ENCODE results near the gene RNF11.

The RNF11 gene

DNA sequence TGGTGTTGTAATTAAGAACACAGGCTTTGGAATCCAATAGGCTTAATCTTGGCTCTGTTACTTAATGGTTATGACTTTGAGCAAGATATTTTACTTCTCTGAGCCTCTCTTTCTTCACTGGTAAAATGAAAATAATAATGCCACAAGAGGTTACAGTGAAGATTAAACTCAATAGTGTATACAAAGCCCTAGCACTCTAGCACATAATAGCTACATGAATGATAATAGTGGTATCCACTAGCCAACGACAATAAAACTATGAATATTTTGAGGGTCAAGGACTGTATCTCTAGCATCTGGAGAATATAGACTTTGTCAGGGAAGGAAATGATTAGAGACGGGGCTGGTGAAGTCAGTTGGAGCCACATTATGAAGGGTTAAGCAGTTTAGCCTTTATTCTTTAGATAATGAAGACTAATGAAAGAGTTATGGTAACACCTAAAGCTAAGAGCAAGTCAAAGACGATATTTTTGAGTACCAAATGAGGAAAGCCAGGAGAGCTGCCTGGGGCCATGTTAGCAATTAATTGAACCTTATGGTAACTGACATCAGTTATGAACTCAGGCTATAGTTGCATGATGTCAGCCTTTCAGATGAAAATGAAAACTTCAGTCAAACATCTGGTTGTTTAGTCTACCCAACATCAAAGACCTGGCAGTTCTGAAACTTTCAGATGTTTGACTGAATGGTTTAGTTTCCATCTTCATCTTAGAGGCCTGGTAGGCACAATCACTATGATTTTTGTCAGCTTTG is 32.8 kb upstream of the RNF11 start:
- DNase-seq (ENCODE audit: extremely low read depth, low read depth) = no peak
- TF ChIP-seq, protein P1, sequence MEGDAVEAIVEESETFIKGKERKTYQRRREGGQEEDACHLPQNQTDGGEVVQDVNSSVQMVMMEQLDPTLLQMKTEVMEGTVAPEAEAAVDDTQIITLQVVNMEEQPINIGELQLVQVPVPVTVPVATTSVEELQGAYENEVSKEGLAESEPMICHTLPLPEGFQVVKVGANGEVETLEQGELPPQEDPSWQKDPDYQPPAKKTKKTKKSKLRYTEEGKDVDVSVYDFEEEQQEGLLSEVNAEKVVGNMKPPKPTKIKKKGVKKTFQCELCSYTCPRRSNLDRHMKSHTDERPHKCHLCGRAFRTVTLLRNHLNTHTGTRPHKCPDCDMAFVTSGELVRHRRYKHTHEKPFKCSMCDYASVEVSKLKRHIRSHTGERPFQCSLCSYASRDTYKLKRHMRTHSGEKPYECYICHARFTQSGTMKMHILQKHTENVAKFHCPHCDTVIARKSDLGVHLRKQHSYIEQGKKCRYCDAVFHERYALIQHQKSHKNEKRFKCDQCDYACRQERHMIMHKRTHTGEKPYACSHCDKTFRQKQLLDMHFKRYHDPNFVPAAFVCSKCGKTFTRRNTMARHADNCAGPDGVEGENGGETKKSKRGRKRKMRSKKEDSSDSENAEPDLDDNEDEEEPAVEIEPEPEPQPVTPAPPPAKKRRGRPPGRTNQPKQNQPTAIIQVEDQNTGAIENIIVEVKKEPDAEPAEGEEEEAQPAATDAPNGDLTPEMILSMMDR (IDR thresholded peaks at IDR 0.05; ENCODE audit: low read depth, low read length) = no peak

GRCh38 chr1:51203874-51204245 is 32.2 kb upstream of the RNF11 start:
- TF ChIP-seq, protein P1 (IDR thresholded peaks at IDR 0.05; ENCODE audit: low read depth, low read length) = no peak

DNA sequence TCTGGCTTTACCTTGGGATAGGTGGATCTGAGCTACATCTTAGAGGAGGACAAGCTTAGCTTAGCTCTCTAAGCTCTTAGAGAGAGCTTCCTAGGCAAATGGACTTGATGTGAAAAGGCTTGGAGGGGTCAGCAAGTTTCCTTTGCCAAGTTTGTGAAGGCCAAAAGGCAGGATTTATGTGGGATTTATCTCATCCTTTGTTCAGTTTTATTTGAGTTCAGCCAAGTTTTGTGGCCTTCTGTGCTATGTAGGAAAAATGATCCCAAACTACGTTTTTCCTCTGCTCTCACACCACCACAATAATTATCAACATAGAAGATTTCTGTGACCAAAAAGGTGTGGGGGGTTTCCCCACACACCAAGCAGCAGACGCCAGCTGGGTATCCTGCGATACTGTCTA is 26.0 kb upstream of the RNF11 start:
- TF ChIP-seq, protein P1 (IDR thresholded peaks at IDR 0.05; ENCODE audit: low read depth, low read length) = no peak
- DNase-seq (ENCODE audit: extremely low read depth, low read depth) = no peak

More at GRCh38 chr1:51203874-51204245, 32.2 kb upstream of the RNF11 start:
- no peak for DNase-seq (ENCODE audit: extremely low read depth, low read depth)

GRCh38 chr1:51210676-51211075 is 25.4 kb upstream of the RNF11 start:
- no peak for DNase-seq (ENCODE audit: extremely low read depth, low read depth)
- TF ChIP-seq, protein P1 (IDR thresholded peaks at IDR 0.05; ENCODE audit: low read depth, low read length) = no peak

DNA sequence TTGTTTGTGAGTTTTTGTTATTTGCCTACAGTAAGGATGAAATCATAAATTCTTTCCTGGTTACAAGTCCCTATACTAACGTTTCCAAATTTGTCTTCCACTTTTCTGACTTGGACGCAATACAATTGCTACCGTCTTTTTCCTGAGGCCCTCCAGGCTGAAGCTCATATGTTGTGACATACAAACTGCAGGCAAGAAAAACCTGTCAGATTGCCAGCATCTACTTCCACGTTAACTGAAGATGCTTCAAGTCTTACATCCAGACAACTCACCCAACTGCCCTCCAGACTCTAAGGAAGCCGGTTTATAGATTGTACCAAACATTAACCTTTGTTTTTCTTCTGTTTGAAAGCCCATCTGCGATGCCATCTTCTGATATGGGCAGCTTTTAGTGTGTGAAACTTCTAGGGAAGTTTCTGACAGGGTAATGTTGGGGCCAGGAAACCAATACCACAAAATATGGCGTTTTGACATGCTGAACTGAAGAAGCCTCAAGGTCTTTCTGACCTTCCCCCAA is 21.4 kb upstream of the RNF11 start:
- TF ChIP-seq, protein P1 (IDR thresholded peaks at IDR 0.05; ENCODE audit: low read depth, low read length) = no peak
- peak; percentile 54 for DNase-seq (ENCODE audit: extremely low read depth, low read depth)

DNA sequence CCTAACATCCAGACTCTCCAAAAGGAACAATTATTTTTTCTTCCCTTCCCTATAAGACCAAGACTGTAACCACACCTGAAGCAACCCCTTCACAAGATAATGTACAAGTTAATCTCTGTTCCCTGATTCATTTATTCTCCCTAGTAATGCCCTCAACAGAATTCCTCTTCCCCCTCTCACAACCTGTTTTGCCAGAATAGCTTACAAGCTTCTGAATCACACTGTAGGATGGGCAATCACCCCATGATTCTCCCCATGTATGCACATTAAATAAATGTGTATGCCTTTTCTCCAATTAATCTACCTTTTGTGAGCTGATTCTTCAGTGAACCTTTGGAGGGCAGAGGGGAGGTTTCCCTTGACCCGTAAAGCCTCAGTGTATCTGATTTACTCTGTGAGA is 20.9 kb upstream of the RNF11 start:
- TF ChIP-seq, protein P1 (IDR thresholded peaks at IDR 0.05; ENCODE audit: low read depth, low read length) = no peak
- no peak for DNase-seq (ENCODE audit: extremely low read depth, low read depth)

- DNase-seq (ENCODE audit: extremely low read depth, low read depth) = no peak
Measured at GRCh38 chr1:51216631-51217030, 19.4 kb upstream of the RNF11 start.

More at GRCh38 chr1:51216631-51217030, 19.4 kb upstream of the RNF11 start:
- TF ChIP-seq, protein P1 (IDR thresholded peaks at IDR 0.05; ENCODE audit: low read depth, low read length) = no peak

Data from AG09319 (cell line).